GM12865 (cell line): ENCODE results near the gene SYTL4.

ENCODE experiments used
- DNase-seq: peaks from one replicate; pipeline ENCODE4 v3.0.0; 2010; ENCODE audit warnings: low read depth
- H3K4me3 ChIP-seq: 2 replicates; pipeline ENCODE4 v1.5.1; 2011; ENCODE audit warnings: mild to moderate bottlenecking, low read depth, low read length, control low read depth
- TF ChIP-seq, protein P1 (sequence below): IDR thresholded peaks from 2 replicates; pipeline ENCODE4 v1.5.1; 2011; ENCODE audit warnings: low read length, control low read depth, low read depth, inconsistent platforms; ENCODE audit not compliant: insufficient read depth; ENCODE audit errors: missing control alignments

Gene SYTL4

DNA sequence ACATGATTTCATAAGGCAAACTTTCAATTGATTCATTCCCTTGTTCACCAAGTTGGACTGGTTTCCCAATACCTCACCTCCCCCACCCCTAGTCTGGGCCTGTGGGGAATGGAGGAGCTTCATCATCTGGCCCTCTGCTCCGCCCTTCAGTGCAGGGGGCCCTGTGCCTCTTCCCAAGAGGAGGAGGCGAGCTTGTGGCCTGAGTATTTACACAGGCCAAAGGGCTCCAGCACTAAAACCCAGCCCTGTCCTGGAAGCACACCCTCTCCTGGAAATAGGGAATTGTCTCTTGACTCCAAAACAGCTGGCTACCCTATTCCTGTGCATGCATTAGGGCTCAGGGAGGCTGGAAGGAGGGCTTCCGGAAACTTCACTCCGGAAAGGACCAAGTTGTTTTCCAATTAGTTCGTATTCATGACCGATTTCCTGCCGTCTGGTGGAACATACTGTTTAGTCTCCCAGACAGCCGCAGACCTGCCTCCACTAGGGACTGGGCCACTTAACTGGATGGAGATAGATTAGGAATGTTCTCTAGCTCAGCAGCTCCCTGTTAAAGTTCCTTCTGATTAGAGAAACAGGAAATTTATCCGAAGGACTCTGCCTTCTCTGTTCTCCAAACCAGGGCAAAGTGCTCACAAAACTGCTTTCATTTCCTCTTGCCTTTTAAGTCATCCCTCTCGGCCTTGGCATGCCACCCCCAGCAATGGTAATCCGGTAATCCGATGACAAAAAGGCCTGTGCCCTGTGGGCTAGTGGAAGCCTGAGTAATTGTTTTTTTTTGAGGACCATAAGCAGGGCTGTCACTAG, 82.2 kb downstream of the SYTL4 start:
- DNase-seq = no peak
- TF ChIP-seq, protein P1, sequence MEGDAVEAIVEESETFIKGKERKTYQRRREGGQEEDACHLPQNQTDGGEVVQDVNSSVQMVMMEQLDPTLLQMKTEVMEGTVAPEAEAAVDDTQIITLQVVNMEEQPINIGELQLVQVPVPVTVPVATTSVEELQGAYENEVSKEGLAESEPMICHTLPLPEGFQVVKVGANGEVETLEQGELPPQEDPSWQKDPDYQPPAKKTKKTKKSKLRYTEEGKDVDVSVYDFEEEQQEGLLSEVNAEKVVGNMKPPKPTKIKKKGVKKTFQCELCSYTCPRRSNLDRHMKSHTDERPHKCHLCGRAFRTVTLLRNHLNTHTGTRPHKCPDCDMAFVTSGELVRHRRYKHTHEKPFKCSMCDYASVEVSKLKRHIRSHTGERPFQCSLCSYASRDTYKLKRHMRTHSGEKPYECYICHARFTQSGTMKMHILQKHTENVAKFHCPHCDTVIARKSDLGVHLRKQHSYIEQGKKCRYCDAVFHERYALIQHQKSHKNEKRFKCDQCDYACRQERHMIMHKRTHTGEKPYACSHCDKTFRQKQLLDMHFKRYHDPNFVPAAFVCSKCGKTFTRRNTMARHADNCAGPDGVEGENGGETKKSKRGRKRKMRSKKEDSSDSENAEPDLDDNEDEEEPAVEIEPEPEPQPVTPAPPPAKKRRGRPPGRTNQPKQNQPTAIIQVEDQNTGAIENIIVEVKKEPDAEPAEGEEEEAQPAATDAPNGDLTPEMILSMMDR = no peak
- no peak overlapping the region for H3K4me3 ChIP-seq

DNA sequence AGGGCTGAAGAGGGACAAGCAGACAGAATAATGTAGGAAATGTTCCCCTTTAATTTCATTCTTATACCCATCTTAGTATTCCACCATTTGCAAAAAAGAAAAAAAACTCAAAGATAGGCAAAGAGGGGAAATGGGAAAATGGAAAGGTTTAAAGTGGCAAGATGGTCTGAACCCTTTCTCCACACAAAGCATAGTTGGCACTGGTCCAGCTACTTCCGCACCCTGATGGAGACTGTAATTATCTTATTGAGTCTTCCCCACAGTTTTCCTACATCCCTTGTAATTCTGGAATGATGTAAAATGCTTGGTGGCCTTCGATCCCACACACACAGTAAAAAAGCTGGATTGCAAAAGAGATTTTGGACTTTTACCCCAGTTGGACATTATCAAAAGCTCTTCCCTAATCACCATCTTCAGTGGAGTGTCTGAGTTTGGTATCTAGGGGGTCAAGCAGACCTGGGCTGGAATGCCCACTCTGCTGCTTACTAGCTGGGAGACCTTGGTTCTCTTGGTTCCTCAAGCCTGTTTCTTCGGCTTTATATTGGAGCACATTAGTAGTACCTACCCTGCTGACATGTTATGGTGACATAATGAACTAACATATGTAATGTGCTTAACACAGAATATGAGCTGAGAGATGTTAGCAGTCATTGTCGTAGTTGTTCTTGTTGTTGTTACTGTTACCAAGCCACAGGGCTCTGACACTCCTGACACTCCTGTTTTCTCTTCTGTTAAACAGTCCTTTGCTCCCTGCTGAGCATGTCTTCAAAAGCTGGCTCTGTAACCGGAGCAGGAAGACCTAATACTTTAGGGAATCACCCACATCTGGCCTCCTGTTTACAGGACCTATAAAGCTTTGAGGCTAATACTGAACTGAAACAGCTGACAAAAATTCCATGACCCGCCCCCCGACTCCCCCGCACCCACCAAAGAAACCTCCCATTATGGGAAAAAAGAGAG, 83.2 kb downstream of the SYTL4 start:
- no peak for DNase-seq
- no peak overlapping the region for H3K4me3 ChIP-seq
- TF ChIP-seq, protein P1 = no peak

- no peak overlapping the region for H3K4me3 ChIP-seq
- TF ChIP-seq, protein P1 = no peak
- no peak for DNase-seq
Measured at GRCh38 chrX:100647739-100648138, 84.2 kb downstream of the SYTL4 start.

GRCh38 chrX:100647095-100647494, 84.8 kb downstream of the SYTL4 start:
- H3K4me3 ChIP-seq = no peak overlapping the region
- TF ChIP-seq, protein P1 = no peak
- DNase-seq = no peak

GRCh38 chrX:100645106-100645505, 86.8 kb downstream of the SYTL4 start:
- TF ChIP-seq, protein P1 = no peak
- no peak overlapping the region for H3K4me3 ChIP-seq
- no peak for DNase-seq

- no peak within 1 kb of the TSS for H3K4me3 ChIP-seq
- no peak for DNase-seq
Measured at GRCh38 chrX:100643956-100644860, 87.7 kb downstream of the SYTL4 start, which contains the start of gene SRPX2. Gene SRPX2, plus strand, starts transcription at chrX:100644199. Its CDS starts 2,124 bp downstream, at chrX:100646323.

More at GRCh38 chrX:100643956-100644860, 87.7 kb downstream of the SYTL4 start, which contains the start of gene SRPX2:
- TF ChIP-seq, protein P1 = no peak
